ENCODE results near the gene TMEM171.

DNA sequence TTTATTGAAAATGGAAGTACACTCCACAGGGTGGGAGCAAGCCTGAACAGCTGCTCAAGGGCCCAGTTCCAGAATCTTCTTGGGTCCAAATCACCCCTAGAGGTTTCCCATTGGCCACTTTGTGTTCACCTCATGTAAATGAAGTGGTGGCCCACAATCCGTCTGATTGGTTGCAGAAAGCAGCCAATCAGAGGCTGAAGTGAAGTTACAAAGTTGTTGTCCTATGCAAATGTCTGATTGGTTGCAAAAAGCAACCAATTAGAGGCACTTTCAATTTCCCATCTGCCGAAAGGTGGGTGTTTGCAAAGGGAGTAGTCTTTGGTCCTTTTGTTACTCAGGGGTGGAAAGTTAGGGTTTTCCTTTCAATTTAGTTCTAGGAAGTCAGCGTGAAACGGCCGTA, 8.8 kb downstream of the TMEM171 start:
- TF ChIP-seq GATA3 (IDR thresholded peaks at IDR 0.05; ENCODE audit: low read depth, low read length) (no peak), GATA2 (IDR thresholded peaks at IDR 0.05; ENCODE audit: low read depth, low read length) (no peak)

Measured in SH-SY5Y (cell line).